ENCODE measurements around the gene TMEM178B.

GRCh38 chr7:141074997-141075396, 1.1 kb downstream of the TMEM178B start:
- TF ChIP-seq CTCF (IDR thresholded peaks at IDR 0.05) (no peak), POLR2A (IDR thresholded peaks at IDR 0.05) (no peak)

All from lower leg skin (tissue), 3 donors.